GM21381 (cell line): ENCODE data around the gene ARHGAP26.

Source experiments
- ATAC-seq: cut with Tn5 transposase; IDR thresholded peaks from one replicate; pipeline ENCODE4 v1.9.1; 2021; ENCODE audit warnings: mild to moderate bottlenecking, moderate library complexity; ENCODE audit not compliant: unreplicated experiment

The ARHGAP26 gene

DNA sequence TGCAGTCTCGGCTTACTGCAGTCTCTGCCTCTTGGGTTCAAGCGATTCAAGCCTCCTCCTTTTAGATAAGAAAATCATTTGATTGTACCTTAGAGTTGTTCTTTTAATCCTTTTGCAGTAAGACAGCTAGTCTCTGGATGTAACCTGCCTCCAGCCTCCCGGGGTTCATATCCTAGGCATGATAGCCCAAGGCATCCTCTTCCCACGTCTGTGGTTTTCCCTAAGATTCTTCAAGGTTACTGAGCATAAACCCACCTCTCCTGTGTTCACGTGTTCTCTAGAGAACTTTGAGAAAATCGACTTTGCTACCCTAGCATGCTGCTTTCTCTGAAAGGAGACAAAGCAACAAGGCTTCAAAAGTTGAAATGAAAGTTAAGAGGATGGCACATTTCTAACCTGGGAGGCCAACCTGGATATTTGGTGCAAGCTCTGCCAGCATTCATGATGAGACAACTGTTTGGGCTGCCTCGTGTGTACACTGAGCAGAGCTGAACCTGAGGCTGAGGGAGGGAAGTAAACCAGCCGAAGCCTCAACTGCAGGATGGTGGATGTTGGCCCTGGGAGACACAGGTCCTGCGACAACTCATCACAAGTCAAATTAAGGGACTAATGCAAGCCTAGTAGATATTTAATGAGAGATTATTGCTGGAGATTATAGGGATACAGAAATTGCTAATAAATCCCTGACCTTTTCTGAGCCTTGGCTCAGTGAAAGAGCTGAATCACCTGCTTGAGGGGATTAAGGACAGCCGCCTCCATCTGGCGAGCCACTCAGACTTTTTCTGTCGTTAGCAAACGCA lies 261.8 kb downstream of the ARHGAP26 start:
- no peak for ATAC-seq

DNA sequence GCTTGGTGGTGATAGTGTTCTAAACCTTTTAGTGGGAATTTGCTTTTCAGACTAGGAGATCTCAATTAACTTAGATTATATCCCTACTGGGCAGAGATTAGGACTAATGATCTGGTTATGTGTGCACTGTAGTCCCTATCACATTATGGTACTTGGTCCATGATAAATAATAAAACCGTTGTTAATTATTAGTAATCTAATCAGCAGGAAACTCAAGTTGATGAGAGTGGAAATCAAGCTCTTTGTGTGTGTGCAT lies 262.3 kb downstream of the ARHGAP26 start:
- no peak for ATAC-seq

DNA sequence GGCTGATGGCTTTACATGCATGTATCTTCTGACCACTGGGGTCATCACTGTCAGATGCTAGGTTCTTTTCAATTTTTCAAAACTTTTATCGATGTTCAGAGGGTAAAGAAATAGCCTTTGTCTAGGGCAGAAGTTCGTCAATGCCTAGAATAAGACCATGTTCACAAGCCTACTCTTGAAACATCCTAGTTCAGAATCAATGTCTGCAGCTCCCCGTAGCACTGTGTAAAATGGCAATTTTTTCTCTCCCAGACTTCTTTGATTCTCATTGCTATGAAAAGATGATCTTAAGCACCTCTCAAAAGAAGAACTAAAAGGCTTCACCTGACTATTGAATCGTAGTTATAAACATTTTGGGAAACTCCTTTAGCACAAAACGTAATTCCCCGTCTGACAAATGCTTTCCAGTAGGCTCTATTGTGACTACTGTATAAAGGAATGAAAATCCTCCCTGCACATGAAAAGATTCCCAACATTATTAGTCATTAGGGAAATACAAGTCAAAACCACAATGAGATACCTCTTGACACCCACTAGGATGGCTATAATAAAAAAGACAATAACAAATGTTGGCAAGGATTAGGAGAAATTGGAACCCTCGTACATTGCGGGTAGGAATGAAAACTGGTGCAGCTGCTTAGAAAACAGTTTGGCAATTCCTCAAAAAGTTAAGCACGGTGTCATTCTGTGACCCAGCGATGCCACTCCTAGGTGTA lies 263.5 kb downstream of the ARHGAP26 start:
- ATAC-seq, result no peak

DNA sequence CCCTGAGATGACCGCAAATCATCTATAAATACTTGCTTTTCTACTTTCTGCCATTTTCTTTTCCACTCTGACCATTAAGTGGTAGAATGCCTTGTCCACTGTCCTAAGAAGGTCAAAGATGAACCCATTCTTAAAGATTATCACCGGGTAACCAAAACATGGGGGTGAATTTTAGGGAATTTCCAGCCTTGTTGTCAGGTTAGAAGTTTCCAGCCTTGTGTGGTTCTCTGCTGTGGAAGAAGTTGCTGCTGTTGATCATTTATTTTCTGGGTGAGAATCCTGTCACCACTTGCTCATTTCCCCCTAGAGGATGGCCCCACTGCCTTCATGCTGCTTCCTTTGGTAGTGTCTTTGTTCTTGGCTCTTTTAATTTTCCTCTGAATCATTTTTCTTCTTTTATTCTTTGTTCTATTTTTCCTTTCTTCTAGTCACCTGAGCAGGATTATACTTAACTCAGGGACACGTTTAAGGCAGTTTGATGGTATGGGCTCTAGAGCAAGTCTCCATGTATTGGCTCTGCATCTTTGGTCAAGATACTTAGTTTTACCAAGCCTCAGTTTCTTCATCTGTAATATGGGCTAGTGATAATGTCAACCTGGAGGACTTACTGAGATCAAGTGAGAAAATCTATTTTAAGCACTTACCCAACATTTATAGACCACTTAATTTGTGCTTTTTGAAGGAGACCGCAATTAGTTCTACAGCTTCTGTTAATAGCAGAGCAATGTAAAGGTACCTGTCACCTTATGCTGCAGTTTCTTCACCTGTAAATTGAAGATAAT lies 266.2 kb downstream of the ARHGAP26 start:
- peak; percentile 53 for ATAC-seq

DNA sequence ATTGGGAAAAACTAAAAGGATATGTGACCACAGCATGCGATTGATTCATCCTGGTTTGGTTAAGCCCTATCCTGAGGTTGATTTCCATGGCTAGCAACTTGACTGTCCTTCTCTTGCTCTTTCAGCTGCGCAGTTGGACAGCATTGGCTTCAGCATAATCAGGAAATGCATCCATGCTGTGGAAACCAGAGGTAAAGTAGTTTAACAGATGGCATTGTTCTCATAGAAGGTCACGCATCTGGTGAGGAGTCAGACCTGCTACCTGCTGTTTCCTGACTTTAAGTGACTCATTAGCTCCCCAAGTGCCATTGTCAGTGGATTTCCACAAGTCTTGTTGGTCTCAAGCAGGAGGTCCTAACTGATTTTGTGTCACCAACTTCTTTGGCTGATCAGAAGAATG lies 266.9 kb downstream of the ARHGAP26 start:
- no peak for ATAC-seq

GRCh38 chr5:143037708-143038107 lies 267.5 kb downstream of the ARHGAP26 start:
- no peak for ATAC-seq

DNA sequence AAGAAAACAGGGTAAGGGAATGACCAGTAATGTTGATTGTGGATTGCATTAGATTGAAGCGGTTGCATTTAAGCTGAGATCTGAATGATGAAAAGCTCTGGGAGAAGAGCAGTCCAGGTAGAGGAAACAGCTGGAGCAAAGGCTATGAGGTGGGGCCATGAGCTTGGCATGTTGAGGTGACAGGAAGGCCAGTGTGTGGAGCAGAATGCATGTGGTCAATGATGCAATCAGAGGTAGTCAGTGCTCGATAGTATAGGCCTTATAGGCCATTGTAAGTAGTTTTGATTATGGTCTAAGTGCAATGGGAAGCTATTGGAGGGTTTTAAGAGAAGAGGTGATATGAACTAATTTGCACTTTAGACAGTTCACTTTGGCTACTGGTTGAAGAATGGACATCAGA lies 270.4 kb downstream of the ARHGAP26 start:
- ATAC-seq, result no peak

DNA sequence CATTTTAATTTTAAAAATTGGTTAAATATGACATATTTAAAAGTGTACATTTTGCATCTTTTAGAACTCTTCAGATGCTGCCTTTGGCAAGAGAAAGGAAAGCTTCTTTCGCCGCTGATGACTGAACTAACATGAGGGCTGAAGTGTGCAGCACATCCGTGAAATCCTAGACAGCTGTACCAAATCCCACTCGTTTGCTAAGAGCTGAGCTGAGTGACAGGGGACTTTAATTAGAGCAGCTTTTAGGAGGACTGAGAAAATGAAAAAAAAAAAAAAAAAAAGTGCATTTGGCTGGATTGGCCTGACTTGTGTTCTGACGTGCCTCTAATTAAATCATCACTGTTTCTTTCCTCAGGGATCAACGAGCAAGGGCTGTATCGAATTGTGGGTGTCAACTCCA lies 271.3 kb downstream of the ARHGAP26 start:
- no peak for ATAC-seq

GRCh38 chr5:143041972-143042770 lies 272.0 kb downstream of the ARHGAP26 start:
- no peak for ATAC-seq

DNA sequence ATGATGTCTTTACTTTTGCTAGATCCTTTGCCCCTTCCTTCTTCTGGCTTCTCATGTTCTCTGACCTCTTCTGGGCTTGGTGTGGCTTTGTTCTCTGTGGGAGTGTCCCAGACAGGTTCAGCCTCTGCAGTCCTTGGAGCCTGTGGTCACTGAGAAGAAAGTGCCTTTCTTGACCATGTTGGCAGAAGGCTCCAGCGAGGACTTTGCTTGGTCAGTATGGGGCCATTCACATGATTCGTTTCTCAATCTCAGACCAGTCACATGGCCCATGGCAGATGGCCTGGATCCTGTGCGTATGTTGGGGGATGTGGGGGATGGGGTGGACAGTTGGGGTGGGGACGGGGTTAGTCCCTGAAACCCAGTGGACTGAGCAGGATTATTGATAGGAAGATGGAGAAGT lies 274.1 kb downstream of the ARHGAP26 start:
- no peak for ATAC-seq

DNA sequence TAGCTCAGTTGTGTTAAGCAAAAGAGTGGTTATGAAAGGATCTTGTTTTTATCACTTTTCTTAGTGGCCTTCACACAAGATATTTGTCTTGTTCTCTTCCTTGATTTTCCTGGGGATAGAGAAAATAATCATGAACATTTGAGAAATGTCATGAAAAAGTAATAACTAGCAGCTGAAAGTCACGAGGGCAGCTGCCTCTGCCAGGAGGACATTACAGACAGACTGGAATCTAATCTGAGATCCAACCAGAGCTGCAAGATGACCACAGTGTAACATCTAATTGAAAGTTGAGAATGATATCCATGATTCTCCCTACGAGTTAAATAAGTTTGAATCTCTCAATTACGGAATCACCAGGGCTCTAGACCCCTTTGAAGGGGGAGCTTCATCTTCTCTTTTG lies 274.9 kb downstream of the ARHGAP26 start:
- ATAC-seq, result no peak

DNA sequence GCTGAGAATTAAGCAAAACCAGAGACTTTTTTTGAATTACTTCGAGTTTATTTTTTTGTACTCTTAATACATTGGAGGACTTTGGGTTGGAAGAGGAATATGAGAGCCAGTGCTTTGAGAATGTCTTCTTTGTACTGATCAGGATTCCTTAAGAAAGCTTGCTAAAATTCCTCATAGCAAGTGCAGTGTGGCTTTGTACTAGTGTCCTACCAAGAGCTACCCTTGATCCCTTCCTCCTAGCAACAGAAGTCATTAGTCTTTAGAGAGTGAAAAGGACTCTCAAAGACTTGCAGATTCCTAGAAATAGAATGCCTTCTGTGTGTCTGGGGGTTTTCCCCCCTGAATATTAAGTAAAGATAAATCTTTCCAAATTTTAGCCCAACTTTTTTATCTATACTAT lies 276.1 kb downstream of the ARHGAP26 start:
- no peak for ATAC-seq

GRCh38 chr5:143047091-143047490 lies 276.9 kb downstream of the ARHGAP26 start:
- ATAC-seq, result no peak

DNA sequence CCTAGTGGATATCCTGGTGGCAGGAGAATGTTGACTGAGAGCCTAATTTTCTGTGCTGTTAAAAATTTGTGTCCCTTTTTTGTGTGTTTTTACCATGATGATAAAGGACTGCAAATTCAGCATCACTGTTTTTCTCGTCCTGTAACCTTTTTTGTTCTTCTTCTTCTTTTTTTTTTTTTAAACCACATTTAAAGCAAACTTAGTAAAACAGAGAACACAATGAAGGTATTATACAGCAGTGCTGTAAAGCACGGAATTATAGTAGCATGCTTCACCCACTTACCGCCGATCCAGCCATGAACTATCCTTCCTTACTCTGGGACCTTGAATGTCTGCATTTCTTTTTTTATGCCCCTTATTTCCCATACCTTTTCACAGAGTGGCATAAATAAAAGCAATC lies 280.0 kb downstream of the ARHGAP26 start:
- no peak for ATAC-seq

DNA sequence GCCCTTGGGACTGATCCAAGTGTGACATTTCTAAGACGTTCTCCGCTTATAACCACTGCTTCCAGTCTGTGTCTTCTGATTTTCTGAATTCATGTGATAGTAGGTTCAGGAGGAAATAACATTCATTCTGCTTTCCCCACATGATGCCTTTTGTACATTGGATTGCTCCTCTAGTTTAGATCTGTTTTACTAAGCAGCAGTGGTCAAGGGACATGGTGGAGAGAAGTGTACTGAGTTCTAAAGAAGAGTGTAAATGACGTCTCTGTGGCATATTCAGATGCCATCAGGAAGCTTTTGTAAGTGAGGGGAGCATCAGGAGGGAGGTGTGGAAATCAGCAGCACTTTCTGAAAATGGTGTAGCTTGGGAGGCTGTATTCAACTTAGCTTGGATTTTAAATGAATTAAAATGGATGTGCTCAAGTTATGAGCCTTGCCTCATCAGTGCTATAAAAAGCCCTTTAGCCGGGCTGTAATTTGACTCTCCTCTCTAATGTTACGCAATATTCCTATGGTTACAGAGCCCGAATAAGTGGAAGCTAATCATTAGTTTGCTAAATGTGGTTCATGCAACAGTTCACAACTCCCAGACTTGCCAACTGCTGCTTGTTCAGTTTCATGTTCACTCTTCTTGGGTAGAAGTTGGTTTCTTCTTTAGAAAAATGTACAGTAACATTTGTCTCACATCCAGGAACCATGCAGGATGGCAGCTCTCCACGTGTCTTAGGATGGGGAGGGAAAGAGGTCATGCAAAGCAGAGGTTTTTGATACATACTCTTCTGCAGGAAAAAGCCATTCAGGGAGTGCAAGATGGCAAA lies 281.3 kb downstream of the ARHGAP26 start:
- no peak for ATAC-seq

- ATAC-seq, result no peak
Observed at GRCh38 chr5:143052967-143053682, 282.9 kb downstream of the ARHGAP26 start.

- no peak for ATAC-seq
Observed at GRCh38 chr5:143053780-143054179, 283.6 kb downstream of the ARHGAP26 start.

DNA sequence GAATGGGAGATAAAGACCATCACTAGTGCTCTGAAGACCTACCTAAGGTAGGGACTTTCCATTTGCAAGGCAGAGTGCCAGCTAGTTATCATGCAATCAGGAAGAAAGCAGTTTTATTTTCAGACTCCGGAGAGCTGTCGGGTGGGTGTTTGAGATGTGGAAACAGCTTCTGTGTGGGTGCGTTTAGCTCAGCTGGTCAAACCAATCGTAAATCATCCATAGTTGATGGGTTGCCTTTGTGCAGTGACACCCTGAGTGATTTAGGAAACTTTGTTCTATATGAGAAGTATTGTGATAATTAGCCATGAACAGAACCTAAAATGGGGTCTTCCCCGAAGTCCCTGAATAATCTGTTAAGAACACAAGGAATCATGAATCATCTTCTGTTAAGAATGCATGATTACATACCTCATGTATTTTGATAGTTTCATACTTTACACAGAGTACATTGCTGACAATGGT lies 284.3 kb downstream of the ARHGAP26 start:
- ATAC-seq, result peak; percentile 46

GRCh38 chr5:143055596-143056338 lies 285.6 kb downstream of the ARHGAP26 start:
- no peak for ATAC-seq
